ENCODE measurements around the gene ABCB9. TPM values are rescaled to one million over a fixed set of nuclear protein-coding genes. Genes with fewer than 3 reads are reported as not detected.
A peak's percentile ranks its signal among the peaks of the same experiment; 100 is the strongest.

The ABCB9 gene
- total RNA-seq, 1 donor from 2014 or later, result 16.3 TPM

- Mint-ChIP-seq H3K27ac (ENCODE audit: unreplicated experiment) (no peak overlapping the region), H3K4me1 (peaks cover 71% of the 10 kb centered on the region), H3K36me3 (ENCODE audit: low read depth) (no peaks in the 10 kb centered on the region), H3K9me3 (no peaks in the 10 kb centered on the region), H3K27me3 (ENCODE audit: low read depth) (no peaks in the 10 kb centered on the region), H3K4me3 (no peak overlapping the region)
- no peak for DNase-seq (ENCODE audit: low read depth, low spot score)
- TF ChIP-seq, protein P1, sequence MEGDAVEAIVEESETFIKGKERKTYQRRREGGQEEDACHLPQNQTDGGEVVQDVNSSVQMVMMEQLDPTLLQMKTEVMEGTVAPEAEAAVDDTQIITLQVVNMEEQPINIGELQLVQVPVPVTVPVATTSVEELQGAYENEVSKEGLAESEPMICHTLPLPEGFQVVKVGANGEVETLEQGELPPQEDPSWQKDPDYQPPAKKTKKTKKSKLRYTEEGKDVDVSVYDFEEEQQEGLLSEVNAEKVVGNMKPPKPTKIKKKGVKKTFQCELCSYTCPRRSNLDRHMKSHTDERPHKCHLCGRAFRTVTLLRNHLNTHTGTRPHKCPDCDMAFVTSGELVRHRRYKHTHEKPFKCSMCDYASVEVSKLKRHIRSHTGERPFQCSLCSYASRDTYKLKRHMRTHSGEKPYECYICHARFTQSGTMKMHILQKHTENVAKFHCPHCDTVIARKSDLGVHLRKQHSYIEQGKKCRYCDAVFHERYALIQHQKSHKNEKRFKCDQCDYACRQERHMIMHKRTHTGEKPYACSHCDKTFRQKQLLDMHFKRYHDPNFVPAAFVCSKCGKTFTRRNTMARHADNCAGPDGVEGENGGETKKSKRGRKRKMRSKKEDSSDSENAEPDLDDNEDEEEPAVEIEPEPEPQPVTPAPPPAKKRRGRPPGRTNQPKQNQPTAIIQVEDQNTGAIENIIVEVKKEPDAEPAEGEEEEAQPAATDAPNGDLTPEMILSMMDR (conservative IDR thresholded peaks at IDR 0.05), result no peak
Measured at GRCh38 chr12:122884091-122884826, 82.0 kb downstream of the ABCB9 start.

- no peaks in the 10 kb centered on the region for H3K27me3 Mint-ChIP-seq (ENCODE audit: low read depth)
- H3K4me1 Mint-ChIP-seq, result peaks cover 60% of the 10 kb centered on the region
- H3K4me3 Mint-ChIP-seq, result no peak overlapping the region
- TF ChIP-seq, protein P1 (conservative IDR thresholded peaks at IDR 0.05), result no peak
- H3K9me3 Mint-ChIP-seq, result no peaks in the 10 kb centered on the region
- H3K36me3 Mint-ChIP-seq (ENCODE audit: low read depth), result no peaks in the 10 kb centered on the region
- DNase-seq (ENCODE audit: low read depth, low spot score), result no peak
- no peak overlapping the region for H3K27ac Mint-ChIP-seq (ENCODE audit: unreplicated experiment)
Measured at GRCh38 chr12:122882908-122883558, 83.2 kb downstream of the ABCB9 start.

- Mint-ChIP-seq H3K27ac (ENCODE audit: unreplicated experiment) (peak overlapping the region; percentile 69), H3K36me3 (ENCODE audit: low read depth) (no peaks in the 10 kb centered on the region), H3K4me3 (no peak overlapping the region), H3K27me3 (ENCODE audit: low read depth) (no peaks in the 10 kb centered on the region), H3K4me1 (peaks cover 61% of the 10 kb centered on the region), H3K9me3 (no peaks in the 10 kb centered on the region)
- TF ChIP-seq, protein P1 (conservative IDR thresholded peaks at IDR 0.05), result peak; percentile 54
- DNase-seq (ENCODE audit: low read depth, low spot score), result no peak
Measured at GRCh38 chr12:122880668-122881067, 85.6 kb downstream of the ABCB9 start.

GRCh38 chr12:122880155-122880667 is 86.1 kb downstream of the ABCB9 start:
- peak overlapping the region; percentile 73 for H3K27ac Mint-ChIP-seq (ENCODE audit: unreplicated experiment)
- TF ChIP-seq, protein P1 (conservative IDR thresholded peaks at IDR 0.05), result no peak
- H3K9me3 Mint-ChIP-seq, result no peaks in the 10 kb centered on the region
- no peaks in the 10 kb centered on the region for H3K36me3 Mint-ChIP-seq (ENCODE audit: low read depth)
- DNase-seq (ENCODE audit: low read depth, low spot score), result no peak
- H3K4me3 Mint-ChIP-seq, result no peak overlapping the region
- H3K4me1 Mint-ChIP-seq, result peaks cover 65% of the 10 kb centered on the region
- no peaks in the 10 kb centered on the region for H3K27me3 Mint-ChIP-seq (ENCODE audit: low read depth)

Small RNA genes within 50 kb of the gene (microRNA-seq; reads per million reads assigned to microRNA genes)
- gene MIR4304, result not detected

Other genes starting within 250 kb of the ABCB9 start
- not detected in 2 replicates for gene HCAR3, start 249.7 kb downstream of the ABCB9 start, total RNA-seq
- gene HCAR1, start 235.6 kb downstream of the ABCB9 start, total RNA-seq, result not detected in 2 replicates
- 67.0 and 72.5 TPM in 2 replicates for gene DENR, start 213.6 kb downstream of the ABCB9 start, total RNA-seq
- 0.96 and 1.5 TPM in 2 replicates for gene CCDC62, start 191.9 kb downstream of the ABCB9 start, total RNA-seq
- 20.7 and 23.2 TPM in 2 replicates for gene HIP1R, start 131.0 kb downstream of the ABCB9 start, total RNA-seq
- 40.9 and 41.5 TPM in 2 replicates for gene VPS37B, start 70.3 kb downstream of the ABCB9 start, total RNA-seq
- 17.2 and 18.1 TPM in 2 replicates for gene OGFOD2, start 8.8 kb upstream of the ABCB9 start, total RNA-seq
- gene ARL6IP4, start 14.2 kb upstream of the ABCB9 start, total RNA-seq, result 173 and 180 TPM in 2 replicates
- 7.2 and 9.5 TPM in 2 replicates for gene PITPNM2, start 184.6 kb upstream of the ABCB9 start, total RNA-seq